ENCODE data around the gene ABCG1.

ABCG1 gene

DNA sequence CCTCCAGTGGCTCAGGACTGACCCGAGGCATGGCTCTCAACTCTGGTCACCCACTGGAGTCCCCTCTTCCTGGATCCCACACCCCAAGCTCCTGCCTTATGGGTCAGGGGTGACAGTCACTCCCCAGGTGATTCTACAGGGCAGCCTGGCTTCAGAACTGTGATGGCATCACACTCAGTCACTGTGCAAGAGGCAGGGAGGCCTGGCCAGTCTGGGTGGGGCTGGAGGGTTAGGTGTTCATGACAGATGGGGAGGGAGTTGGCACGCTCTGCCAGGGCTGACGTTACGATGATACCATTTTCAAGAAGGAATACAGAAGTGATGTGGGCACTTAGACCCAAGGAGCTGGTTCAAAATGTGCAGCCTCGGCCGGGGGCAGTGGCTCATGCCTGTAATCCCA, 25.2 kb upstream of the ABCG1 start:
- no peak for DNase-seq
- no peak overlapping the region for H3K9ac ChIP-seq (ENCODE audit: low read length)
- no peaks in the 10 kb centered on the region for H3K4me1 ChIP-seq (ENCODE audit: control insufficient read depth, low read depth, low read length)
- H3K18ac ChIP-seq (ENCODE audit: low read length): no peak overlapping the region
- no peak overlapping the region for H3K56ac ChIP-seq (ENCODE audit: low read length)
- no peak overlapping the region for H4K5ac ChIP-seq (ENCODE audit: low read length)
- no peak overlapping the region for H3K4me2 ChIP-seq (ENCODE audit: low read length)
- H3K27ac ChIP-seq (ENCODE audit: low read depth, low read length): no peak overlapping the region
- no peak overlapping the region for H3K4me3 ChIP-seq (ENCODE audit: low read length)
- WGBS (ENCODE audit: extremely low coverage, insufficient coverage, low lambda C conversion rate): no CpG with 5 or more reads among the region's 6 CpGs
- no peak overlapping the region for H3K4ac ChIP-seq (ENCODE audit: low read depth, low read length)
- no peak overlapping the region for H2BK15ac ChIP-seq (replicated peaks; ENCODE audit: low read depth)
- H2BK120ac ChIP-seq (ENCODE audit: low read depth, low read length): no peak overlapping the region
- no peaks in the 10 kb centered on the region for H3K79me2 ChIP-seq (ENCODE audit: control insufficient read depth, insufficient read depth, low read length)
- no peak overlapping the region for H4K8ac ChIP-seq (ENCODE audit: low read depth, low read length)
- H3K36me3 ChIP-seq (ENCODE audit: control insufficient read depth, insufficient read depth, low read length): no peaks in the 10 kb centered on the region
- H2BK5ac ChIP-seq (ENCODE audit: low read length): no peak overlapping the region
- no peaks in the 10 kb centered on the region for H3K27me3 ChIP-seq (ENCODE audit: insufficient read depth, low read length, poor library complexity)
- no peak overlapping the region for H3K23ac ChIP-seq (ENCODE audit: low read length)
- H2AK5ac ChIP-seq (ENCODE audit: low read length): no peak overlapping the region
- no peaks in the 10 kb centered on the region for H3K79me1 ChIP-seq (ENCODE audit: low read length)

- H3K4me2 ChIP-seq (ENCODE audit: low read length): no peak overlapping the region
- no peak overlapping the region for H3K18ac ChIP-seq (ENCODE audit: low read length)
- H3K4me3 ChIP-seq (ENCODE audit: low read length): no peak overlapping the region
- no peak overlapping the region for H3K9ac ChIP-seq (ENCODE audit: low read length)
- no peak overlapping the region for H4K8ac ChIP-seq (ENCODE audit: low read depth, low read length)
- no peaks in the 10 kb centered on the region for H3K36me3 ChIP-seq (ENCODE audit: control insufficient read depth, insufficient read depth, low read length)
- H2BK5ac ChIP-seq (ENCODE audit: low read length): no peak overlapping the region
- H2BK15ac ChIP-seq (replicated peaks; ENCODE audit: low read depth): no peak overlapping the region
- no peak overlapping the region for H4K5ac ChIP-seq (ENCODE audit: low read length)
- H3K27ac ChIP-seq (ENCODE audit: low read depth, low read length): no peak overlapping the region
- no peak overlapping the region for H3K4ac ChIP-seq (ENCODE audit: low read depth, low read length)
- H2AK5ac ChIP-seq (ENCODE audit: low read length): no peak overlapping the region
- H3K27me3 ChIP-seq (ENCODE audit: insufficient read depth, low read length, poor library complexity): no peaks in the 10 kb centered on the region
- H2BK120ac ChIP-seq (ENCODE audit: low read depth, low read length): no peak overlapping the region
- DNase-seq: no peak
- no peak overlapping the region for H3K56ac ChIP-seq (ENCODE audit: low read length)
- H3K4me1 ChIP-seq (ENCODE audit: control insufficient read depth, low read depth, low read length): no peaks in the 10 kb centered on the region
- no peaks in the 10 kb centered on the region for H3K79me2 ChIP-seq (ENCODE audit: control insufficient read depth, insufficient read depth, low read length)
- no peaks in the 10 kb centered on the region for H3K79me1 ChIP-seq (ENCODE audit: low read length)
- no CpG with 5 or more reads among the region's 9 CpGs for WGBS (ENCODE audit: extremely low coverage, insufficient coverage, low lambda C conversion rate)
- H3K23ac ChIP-seq (ENCODE audit: low read length): no peak overlapping the region
Measured at GRCh38 chr21:42194863-42195262, 24.1 kb upstream of the ABCG1 start.

GRCh38 chr21:42195378-42196031, 23.4 kb upstream of the ABCG1 start:
- H3K4me3 ChIP-seq (ENCODE audit: low read length): no peak overlapping the region
- no CpG with 5 or more reads among the region's 6 CpGs for WGBS (ENCODE audit: extremely low coverage, insufficient coverage, low lambda C conversion rate)
- no peak overlapping the region for H3K23ac ChIP-seq (ENCODE audit: low read length)
- H3K27me3 ChIP-seq (ENCODE audit: insufficient read depth, low read length, poor library complexity): no peaks in the 10 kb centered on the region
- H2BK5ac ChIP-seq (ENCODE audit: low read length): no peak overlapping the region
- H4K8ac ChIP-seq (ENCODE audit: low read depth, low read length): no peak overlapping the region
- H3K79me2 ChIP-seq (ENCODE audit: control insufficient read depth, insufficient read depth, low read length): no peaks in the 10 kb centered on the region
- H3K27ac ChIP-seq (ENCODE audit: low read depth, low read length): no peak overlapping the region
- no peak overlapping the region for H2AK5ac ChIP-seq (ENCODE audit: low read length)
- H2BK15ac ChIP-seq (replicated peaks; ENCODE audit: low read depth): no peak overlapping the region
- H3K4me2 ChIP-seq (ENCODE audit: low read length): no peak overlapping the region
- H3K56ac ChIP-seq (ENCODE audit: low read length): no peak overlapping the region
- H3K36me3 ChIP-seq (ENCODE audit: control insufficient read depth, insufficient read depth, low read length): no peaks in the 10 kb centered on the region
- H3K4ac ChIP-seq (ENCODE audit: low read depth, low read length): no peak overlapping the region
- H4K5ac ChIP-seq (ENCODE audit: low read length): no peak overlapping the region
- H3K9ac ChIP-seq (ENCODE audit: low read length): no peak overlapping the region
- H2BK120ac ChIP-seq (ENCODE audit: low read depth, low read length): no peak overlapping the region
- no peak overlapping the region for H3K18ac ChIP-seq (ENCODE audit: low read length)
- DNase-seq: no peak
- no peaks in the 10 kb centered on the region for H3K79me1 ChIP-seq (ENCODE audit: low read length)
- H3K4me1 ChIP-seq (ENCODE audit: control insufficient read depth, low read depth, low read length): no peaks in the 10 kb centered on the region

GRCh38 chr21:42198929-42199867, 19.7 kb upstream of the ABCG1 start:
- Histone ChIP-seq H2BK120ac (ENCODE audit: low read depth, low read length) (no peak overlapping the region), H3K79me1 (ENCODE audit: low read length) (no peaks in the 10 kb centered on the region), H3K4ac (ENCODE audit: low read depth, low read length) (no peak overlapping the region), H3K56ac (ENCODE audit: low read length) (no peak overlapping the region), H2AK5ac (ENCODE audit: low read length) (no peak overlapping the region), H3K27ac (ENCODE audit: low read depth, low read length) (no peak overlapping the region), H3K4me1 (ENCODE audit: control insufficient read depth, low read depth, low read length) (no peaks in the 10 kb centered on the region), H3K27me3 (ENCODE audit: insufficient read depth, low read length, poor library complexity) (no peaks in the 10 kb centered on the region), H3K4me2 (ENCODE audit: low read length) (no peak overlapping the region), H4K8ac (ENCODE audit: low read depth, low read length) (no peak overlapping the region), H3K79me2 (ENCODE audit: control insufficient read depth, insufficient read depth, low read length) (no peaks in the 10 kb centered on the region), H2BK15ac (replicated peaks; ENCODE audit: low read depth) (no peak overlapping the region), H3K36me3 (ENCODE audit: control insufficient read depth, insufficient read depth, low read length) (no peaks in the 10 kb centered on the region), H2BK5ac (ENCODE audit: low read length) (no peak overlapping the region), H3K4me3 (ENCODE audit: low read length) (no peak overlapping the region), H4K5ac (ENCODE audit: low read length) (no peak overlapping the region), H3K9ac (ENCODE audit: low read length) (no peak overlapping the region), H3K18ac (ENCODE audit: low read length) (no peak overlapping the region), H3K23ac (ENCODE audit: low read length) (no peak overlapping the region)
- no CpG with 5 or more reads among the region's 5 CpGs for WGBS (ENCODE audit: extremely low coverage, insufficient coverage, low lambda C conversion rate)
- peak; percentile 18 for DNase-seq

- Histone ChIP-seq H3K36me3 (ENCODE audit: control insufficient read depth, insufficient read depth, low read length) (no peaks in the 10 kb centered on the region), H3K18ac (ENCODE audit: low read length) (no peak overlapping the region), H2BK120ac (ENCODE audit: low read depth, low read length) (no peak overlapping the region), H3K79me2 (ENCODE audit: control insufficient read depth, insufficient read depth, low read length) (no peaks in the 10 kb centered on the region), H3K4me3 (ENCODE audit: low read length) (no peak overlapping the region), H4K5ac (ENCODE audit: low read length) (no peak overlapping the region), H2BK15ac (replicated peaks; ENCODE audit: low read depth) (no peak overlapping the region), H3K4ac (ENCODE audit: low read depth, low read length) (no peak overlapping the region), H3K79me1 (ENCODE audit: low read length) (no peaks in the 10 kb centered on the region), H3K4me2 (ENCODE audit: low read length) (no peak overlapping the region), H3K27ac (ENCODE audit: low read depth, low read length) (no peak overlapping the region), H3K27me3 (ENCODE audit: insufficient read depth, low read length, poor library complexity) (no peaks in the 10 kb centered on the region), H3K56ac (ENCODE audit: low read length) (no peak overlapping the region), H4K8ac (ENCODE audit: low read depth, low read length) (no peak overlapping the region), H2BK5ac (ENCODE audit: low read length) (no peak overlapping the region), H3K9ac (ENCODE audit: low read length) (no peak overlapping the region), H3K23ac (ENCODE audit: low read length) (no peak overlapping the region), H3K4me1 (ENCODE audit: control insufficient read depth, low read depth, low read length) (no peaks in the 10 kb centered on the region), H2AK5ac (ENCODE audit: low read length) (no peak overlapping the region)
- DNase-seq: no peak
- no CpG with 5 or more reads among the region's 8 CpGs for WGBS (ENCODE audit: extremely low coverage, insufficient coverage, low lambda C conversion rate)
Measured at GRCh38 chr21:42199868-42200463, 19.0 kb upstream of the ABCG1 start.
